HepG2 (cell line): ENCODE measurements around the gene NFATC2. TPM values are rescaled to one million over a fixed set of nuclear protein-coding genes. Genes with fewer than 3 reads are reported as not detected.
A peak's percentile ranks its signal among the peaks of the same experiment; 100 is the strongest.

Experiments used
- DPF2 ChIP-seq: sonication (generic); formaldehyde crosslinking; IDR thresholded peaks from 2 replicates; pipeline ENCODE4 v1.4.0; 2020; ENCODE audit warnings: mild to moderate bottlenecking, low read depth, missing genetic modification reagents, borderline replicate concordance
- EEA1 ChIP-seq: sonication (generic); formaldehyde crosslinking; IDR thresholded peaks from 2 replicates; pipeline ENCODE4 v1.5.1; 2020; ENCODE audit warnings: mild to moderate bottlenecking, missing genetic modification reagents, borderline replicate concordance
- MIER3 ChIP-seq: IDR thresholded peaks from 2 replicates; pipeline ENCODE4 v1.6.1; 2016; ENCODE audit warnings: missing compliant biosample characterization, borderline replicate concordance
- MIXL1 ChIP-seq: IDR thresholded peaks from 2 replicates; pipeline ENCODE4 v1.6.1; 2016
- MTA1 ChIP-seq: sonication (generic); formaldehyde crosslinking; IDR thresholded peaks from 2 replicates; pipeline ENCODE4 v1.4.0; 2020; ENCODE audit warnings: missing genetic modification reagents, mild to moderate bottlenecking, borderline replicate concordance
- NFYC ChIP-seq: IDR thresholded peaks from 2 replicates; pipeline ENCODE4 v1.6.1; 2016; ENCODE audit warnings: missing genetic modification reagents, missing compliant biosample characterization
- ONECUT2 ChIP-seq: sonication (generic); formaldehyde crosslinking; IDR thresholded peaks from 2 replicates; pipeline ENCODE4 v1.4.0; 2020; ENCODE audit warnings: missing genetic modification reagents
- PCBP2 ChIP-seq: fragments of 200-400 bp; formaldehyde crosslinking; optimal IDR thresholded peaks from 2 replicates; pipeline ENCODE3; 2018; ENCODE audit warnings: low read length, low read depth; ENCODE audit not compliant: poor library complexity, severe bottlenecking
- RBFOX2 ChIP-seq: fragments of 200-400 bp; formaldehyde crosslinking; IDR thresholded peaks from 2 replicates; pipeline ENCODE4 v1.6.1; 2017; ENCODE audit warnings: low read depth, mild to moderate bottlenecking, low read length
- SALL2 ChIP-seq: sonication (generic); formaldehyde crosslinking; IDR thresholded peaks from 2 replicates; pipeline ENCODE4 v1.8.1; 2023; ENCODE audit warnings: mild to moderate bottlenecking, missing genetic modification reagents, inconsistent platforms
- ZFAT ChIP-seq: sonication (generic); formaldehyde crosslinking; conservative IDR thresholded peaks from 2 replicates; pipeline ENCODE4 v1.8.1; 2023; ENCODE audit warnings: missing genetic modification reagents, inconsistent platforms
- ZKSCAN8 ChIP-seq: IDR thresholded peaks from 2 replicates; pipeline ENCODE4 v1.6.1; 2016; ENCODE audit warnings: borderline replicate concordance, missing genetic modification reagents, missing compliant biosample characterization
- ZSCAN29 ChIP-seq: sonication (generic); formaldehyde crosslinking; conservative IDR thresholded peaks from 2 replicates; pipeline ENCODE4 v1.4.0; 2020; ENCODE audit warnings: mild to moderate bottlenecking, missing genetic modification reagents
- polyA plus RNA-seq, 8 experiments: library from polyadenylated mRNA; depleted of rRNA in 3 of 8; stranded (reverse) in 7 of 8; unstranded in 1 of 8; fragments of >200 nt; fragmentation: Illumina TruSeq in 4 of 8; extraction: Trizol in 4 of 8; gene quantifications; 2 replicates each; pipeline versions ENCODE4 v1.2.1 to v1.2.3, GENCODE V29; 2011 to 2016; ENCODE audit warnings: low read depth in 4 of 8, missing spikeins in 1 of 8, mixed read lengths in 1 of 8; ENCODE audit not compliant: insufficient read depth in 1 of 8
- total RNA-seq, 5 experiments: library from RNA; depleted of rRNA; stranded (reverse); fragments of >200 nt; fragmentation: Illumina TruSeq; extraction: Trizol; gene quantifications; 2 replicates each; pipeline ENCODE4 v1.2.3, GENCODE V29; 2016; ENCODE audit warnings: low read depth in 1 of 5
- TF ChIP-seq, protein P1 (sequence below): sonication (generic); formaldehyde crosslinking; IDR thresholded peaks from 2 replicates; pipeline ENCODE4 v1.4.0; 2020; ENCODE audit warnings: missing genetic modification reagents
- TF ChIP-seq, protein P2 (sequence below): IDR thresholded peaks from 2 replicates; pipeline ENCODE4 v1.6.1; 2012; ENCODE audit warnings: low read length, improper control_type of control experiment
- TF ChIP-seq, protein P3 (sequence below): sonication (generic); formaldehyde crosslinking; IDR thresholded peaks from 2 replicates; pipeline ENCODE4 v1.4.0; 2020; ENCODE audit warnings: missing genetic modification reagents, mild to moderate bottlenecking, borderline replicate concordance
- TF ChIP-seq, protein P4 (sequence below): sonication (generic); formaldehyde crosslinking; conservative IDR thresholded peaks from 2 replicates; pipeline ENCODE4 v1.4.0; 2020; ENCODE audit warnings: missing genetic modification reagents

NFATC2 gene
- total and polyA plus RNA-seq, 2 of the 13 experiments (the other 11 are each of a cell fraction or from before 2014, with no cell fraction given): 1.9 to 3.3 TPM

DNA sequence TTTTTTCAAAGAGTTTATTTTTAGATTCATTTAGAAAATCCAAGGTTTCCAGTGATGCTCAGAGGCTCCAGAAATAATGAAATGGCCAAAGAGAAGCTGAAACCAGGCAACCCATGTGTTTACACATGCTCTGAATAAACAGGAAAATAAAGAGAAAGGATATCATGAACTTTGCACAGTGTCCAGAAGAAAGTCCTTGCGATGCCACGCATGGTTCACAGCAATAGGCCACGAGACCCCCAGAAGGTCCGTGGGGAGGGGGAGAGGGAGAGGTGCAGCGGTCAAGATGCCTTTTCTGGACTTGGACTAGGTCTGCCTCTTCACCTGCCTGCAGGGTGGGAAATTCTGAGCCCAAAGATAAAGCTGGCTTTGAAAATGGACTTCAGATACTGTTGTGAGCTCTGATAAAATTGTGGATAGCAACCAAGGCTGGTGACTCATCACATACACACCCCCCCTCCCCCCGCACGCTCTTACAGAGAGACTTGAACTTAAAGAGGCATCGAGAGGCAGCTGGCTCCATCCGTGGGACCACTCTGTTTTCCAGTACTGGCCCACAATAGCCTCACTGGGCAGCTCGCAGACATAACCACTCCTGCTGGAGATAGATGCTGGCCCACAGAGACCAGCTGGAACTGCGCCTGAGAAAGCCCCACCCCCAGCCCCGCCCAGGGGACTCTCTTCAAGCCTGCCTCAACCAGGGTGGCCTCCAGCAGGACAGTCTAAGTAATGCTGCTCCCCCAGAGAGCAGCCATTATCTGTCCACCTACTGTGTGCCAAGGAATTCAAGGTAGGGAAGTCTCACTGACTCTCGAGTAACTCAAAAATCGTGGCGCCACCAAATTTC, 21.2 kb upstream of the NFATC2 start (continued):
- TF ChIP-seq, protein P1, sequence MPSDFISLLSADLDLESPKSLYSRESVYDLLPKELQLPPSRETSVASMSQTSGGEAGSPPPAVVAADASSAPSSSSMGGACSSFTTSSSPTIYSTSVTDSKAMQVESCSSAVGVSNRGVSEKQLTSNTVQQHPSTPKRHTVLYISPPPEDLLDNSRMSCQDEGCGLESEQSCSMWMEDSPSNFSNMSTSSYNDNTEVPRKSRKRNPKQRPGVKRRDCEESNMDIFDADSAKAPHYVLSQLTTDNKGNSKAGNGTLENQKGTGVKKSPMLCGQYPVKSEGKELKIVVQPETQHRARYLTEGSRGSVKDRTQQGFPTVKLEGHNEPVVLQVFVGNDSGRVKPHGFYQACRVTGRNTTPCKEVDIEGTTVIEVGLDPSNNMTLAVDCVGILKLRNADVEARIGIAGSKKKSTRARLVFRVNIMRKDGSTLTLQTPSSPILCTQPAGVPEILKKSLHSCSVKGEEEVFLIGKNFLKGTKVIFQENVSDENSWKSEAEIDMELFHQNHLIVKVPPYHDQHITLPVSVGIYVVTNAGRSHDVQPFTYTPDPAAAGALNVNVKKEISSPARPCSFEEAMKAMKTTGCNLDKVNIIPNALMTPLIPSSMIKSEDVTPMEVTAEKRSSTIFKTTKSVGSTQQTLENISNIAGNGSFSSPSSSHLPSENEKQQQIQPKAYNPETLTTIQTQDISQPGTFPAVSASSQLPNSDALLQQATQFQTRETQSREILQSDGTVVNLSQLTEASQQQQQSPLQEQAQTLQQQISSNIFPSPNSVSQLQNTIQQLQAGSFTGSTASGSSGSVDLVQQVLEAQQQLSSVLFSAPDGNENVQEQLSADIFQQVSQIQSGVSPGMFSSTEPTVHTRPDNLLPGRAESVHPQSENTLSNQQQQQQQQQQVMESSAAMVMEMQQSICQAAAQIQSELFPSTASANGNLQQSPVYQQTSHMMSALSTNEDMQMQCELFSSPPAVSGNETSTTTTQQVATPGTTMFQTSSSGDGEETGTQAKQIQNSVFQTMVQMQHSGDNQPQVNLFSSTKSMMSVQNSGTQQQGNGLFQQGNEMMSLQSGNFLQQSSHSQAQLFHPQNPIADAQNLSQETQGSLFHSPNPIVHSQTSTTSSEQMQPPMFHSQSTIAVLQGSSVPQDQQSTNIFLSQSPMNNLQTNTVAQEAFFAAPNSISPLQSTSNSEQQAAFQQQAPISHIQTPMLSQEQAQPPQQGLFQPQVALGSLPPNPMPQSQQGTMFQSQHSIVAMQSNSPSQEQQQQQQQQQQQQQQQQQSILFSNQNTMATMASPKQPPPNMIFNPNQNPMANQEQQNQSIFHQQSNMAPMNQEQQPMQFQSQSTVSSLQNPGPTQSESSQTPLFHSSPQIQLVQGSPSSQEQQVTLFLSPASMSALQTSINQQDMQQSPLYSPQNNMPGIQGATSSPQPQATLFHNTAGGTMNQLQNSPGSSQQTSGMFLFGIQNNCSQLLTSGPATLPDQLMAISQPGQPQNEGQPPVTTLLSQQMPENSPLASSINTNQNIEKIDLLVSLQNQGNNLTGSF (CRISPR knock-in tag): no peak
- TF ChIP-seq ONECUT2 (CRISPR knock-in tag) (no peak), MIER3 (CRISPR knock-in tag) (no peak), MIXL1 (CRISPR knock-in tag) (peak; percentile 73; the same call in 1 of the 2 replicates), ZSCAN29 (CRISPR knock-in tag) (no peak), RBFOX2 (no peak), MTA1 (CRISPR knock-in tag) (no peak), DPF2 (peak; percentile 55; the same call in 1 of the 2 replicates), SALL2 (CRISPR knock-in tag) (no peak), ZKSCAN8 (no peak), NFYC (no peak), PCBP2 (no peak), ZFAT (CRISPR knock-in tag) (no peak), EEA1 (CRISPR knock-in tag) (no peak)
- TF ChIP-seq, protein P2, sequence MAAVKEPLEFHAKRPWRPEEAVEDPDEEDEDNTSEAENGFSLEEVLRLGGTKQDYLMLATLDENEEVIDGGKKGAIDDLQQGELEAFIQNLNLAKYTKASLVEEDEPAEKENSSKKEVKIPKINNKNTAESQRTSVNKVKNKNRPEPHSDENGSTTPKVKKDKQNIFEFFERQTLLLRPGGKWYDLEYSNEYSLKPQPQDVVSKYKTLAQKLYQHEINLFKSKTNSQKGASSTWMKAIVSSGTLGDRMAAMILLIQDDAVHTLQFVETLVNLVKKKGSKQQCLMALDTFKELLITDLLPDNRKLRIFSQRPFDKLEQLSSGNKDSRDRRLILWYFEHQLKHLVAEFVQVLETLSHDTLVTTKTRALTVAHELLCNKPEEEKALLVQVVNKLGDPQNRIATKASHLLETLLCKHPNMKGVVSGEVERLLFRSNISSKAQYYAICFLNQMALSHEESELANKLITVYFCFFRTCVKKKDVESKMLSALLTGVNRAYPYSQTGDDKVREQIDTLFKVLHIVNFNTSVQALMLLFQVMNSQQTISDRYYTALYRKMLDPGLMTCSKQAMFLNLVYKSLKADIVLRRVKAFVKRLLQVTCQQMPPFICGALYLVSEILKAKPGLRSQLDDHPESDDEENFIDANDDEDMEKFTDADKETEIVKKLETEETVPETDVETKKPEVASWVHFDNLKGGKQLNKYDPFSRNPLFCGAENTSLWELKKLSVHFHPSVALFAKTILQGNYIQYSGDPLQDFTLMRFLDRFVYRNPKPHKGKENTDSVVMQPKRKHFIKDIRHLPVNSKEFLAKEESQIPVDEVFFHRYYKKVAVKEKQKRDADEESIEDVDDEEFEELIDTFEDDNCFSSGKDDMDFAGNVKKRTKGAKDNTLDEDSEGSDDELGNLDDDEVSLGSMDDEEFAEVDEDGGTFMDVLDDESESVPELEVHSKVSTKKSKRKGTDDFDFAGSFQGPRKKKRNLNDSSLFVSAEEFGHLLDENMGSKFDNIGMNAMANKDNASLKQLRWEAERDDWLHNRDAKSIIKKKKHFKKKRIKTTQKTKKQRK: no peak
- TF ChIP-seq, protein P3, sequence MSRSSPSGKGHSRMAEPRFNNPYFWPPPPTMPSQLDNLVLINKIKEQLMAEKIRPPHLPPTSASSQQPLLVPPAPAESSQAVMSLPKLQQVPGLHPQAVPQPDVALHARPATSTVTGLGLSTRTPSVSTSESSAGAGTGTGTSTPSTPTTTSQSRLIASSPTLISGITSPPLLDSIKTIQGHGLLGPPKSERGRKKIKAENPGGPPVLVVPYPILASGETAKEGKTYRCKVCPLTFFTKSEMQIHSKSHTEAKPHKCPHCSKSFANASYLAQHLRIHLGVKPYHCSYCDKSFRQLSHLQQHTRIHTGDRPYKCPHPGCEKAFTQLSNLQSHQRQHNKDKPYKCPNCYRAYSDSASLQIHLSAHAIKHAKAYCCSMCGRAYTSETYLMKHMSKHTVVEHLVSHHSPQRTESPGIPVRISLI (CRISPR knock-in tag): 0 out of 2 replicates have a peak, but pooled peaks have one; percentile 15
- TF ChIP-seq, protein P4, sequence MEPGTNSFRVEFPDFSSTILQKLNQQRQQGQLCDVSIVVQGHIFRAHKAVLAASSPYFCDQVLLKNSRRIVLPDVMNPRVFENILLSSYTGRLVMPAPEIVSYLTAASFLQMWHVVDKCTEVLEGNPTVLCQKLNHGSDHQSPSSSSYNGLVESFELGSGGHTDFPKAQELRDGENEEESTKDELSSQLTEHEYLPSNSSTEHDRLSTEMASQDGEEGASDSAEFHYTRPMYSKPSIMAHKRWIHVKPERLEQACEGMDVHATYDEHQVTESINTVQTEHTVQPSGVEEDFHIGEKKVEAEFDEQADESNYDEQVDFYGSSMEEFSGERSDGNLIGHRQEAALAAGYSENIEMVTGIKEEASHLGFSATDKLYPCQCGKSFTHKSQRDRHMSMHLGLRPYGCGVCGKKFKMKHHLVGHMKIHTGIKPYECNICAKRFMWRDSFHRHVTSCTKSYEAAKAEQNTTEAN (CRISPR knock-in tag): no peak
